HEK293T (cell line): ENCODE results near the gene UQCRFS1.

Experiments used
- CTCF ChIA-PET: fragments of 350-600 bp; formaldehyde crosslinking; extraction: SDS; loops from one replicate; lab custom pipeline; 2021; ENCODE audit warnings: antibody characterized with exemption, inconsistent platforms; lab: Yijun Ruan, JAX
- POLR2A ChIA-PET: fragments of 350-600 bp; formaldehyde crosslinking; extraction: SDS; loops from one replicate; lab custom pipeline; 2020; ENCODE audit warnings: antibody characterized with exemption, inconsistent platforms; lab: Yijun Ruan, JAX
- DNase-seq: peaks from one replicate; pipeline ENCODE4 v3.0.0; 2012; ENCODE audit warnings: mixed read lengths; ENCODE audit errors: extremely low spot score
- ARNT ChIP-seq: fragments of 450-650 bp; IDR thresholded peaks from 2 replicates; pipeline ENCODE4 v1.6.1; 2017; ENCODE audit warnings: mild to moderate bottlenecking
- BHLHE40 ChIP-seq: fragments of 450-650 bp; IDR thresholded peaks from 2 replicates; pipeline ENCODE4 v1.6.1; 2016; ENCODE audit warnings: mild to moderate bottlenecking, moderate library complexity, borderline replicate concordance
- CTBP1 ChIP-seq: fragments of 450-650 bp; IDR thresholded peaks from 2 replicates; pipeline ENCODE4 v1.6.1; 2016; ENCODE audit warnings: borderline replicate concordance
- ELF4 ChIP-seq: fragments of 450-650 bp; IDR thresholded peaks from 2 replicates; pipeline ENCODE4 v1.6.1; 2017; ENCODE audit warnings: antibody characterized with exemption
- FOXA1 ChIP-seq: fragments of 450-650 bp; IDR thresholded peaks from 2 replicates; pipeline ENCODE4 v1.6.1; 2016; ENCODE audit warnings: mild to moderate bottlenecking
- FOXK2 ChIP-seq: fragments of 450-650 bp; IDR thresholded peaks from 2 replicates; pipeline ENCODE4 v1.6.1; 2016; ENCODE audit warnings: mild to moderate bottlenecking
- FOXM1 ChIP-seq: fragments of 450-650 bp; IDR thresholded peaks from 2 replicates; pipeline ENCODE4 v1.6.1; 2017; ENCODE audit warnings: mild to moderate bottlenecking, borderline replicate concordance
- HDGF ChIP-seq: fragments of 450-650 bp; IDR thresholded peaks from 2 replicates; pipeline ENCODE4 v1.6.1; 2017; ENCODE audit warnings: antibody characterized with exemption, borderline replicate concordance
- L3MBTL2 ChIP-seq: fragments of 450-650 bp; conservative IDR thresholded peaks from 2 replicates; pipeline ENCODE4 v1.6.1; 2016; ENCODE audit warnings: mild to moderate bottlenecking
- LEF1 ChIP-seq: fragments of 450-650 bp; IDR thresholded peaks from 2 replicates; pipeline ENCODE4 v1.6.1; 2017; ENCODE audit warnings: mild to moderate bottlenecking, borderline replicate concordance
- NFRKB ChIP-seq: fragments of 450-650 bp; IDR thresholded peaks from 2 replicates; pipeline ENCODE4 v1.6.1; 2016; ENCODE audit warnings: mild to moderate bottlenecking, moderate library complexity
- PKNOX1 ChIP-seq: fragments of 450-650 bp; IDR thresholded peaks from 2 replicates; pipeline ENCODE4 v1.6.1; 2016
- SP1 ChIP-seq: fragments of 450-650 bp; IDR thresholded peaks from 2 replicates; pipeline ENCODE4 v1.6.1; 2017
- SUZ12 ChIP-seq: fragments of 450-650 bp; IDR thresholded peaks from 2 replicates; pipeline ENCODE4 v1.6.1; 2016; ENCODE audit warnings: mild to moderate bottlenecking
- TARDBP ChIP-seq: fragments of 450-650 bp; IDR thresholded peaks from 2 replicates; pipeline ENCODE4 v1.6.1; 2016
- ZNF384 ChIP-seq: fragments of 450-650 bp; IDR thresholded peaks from 2 replicates; pipeline ENCODE4 v1.6.1; 2016

Gene UQCRFS1

GRCh38 chr19:29206453-29206852 lies 6.5 kb downstream of the UQCRFS1 start:
- ChIA-PET POLR2A (no interaction called here), CTCF (no interaction called here)
- TF ChIP-seq SUZ12 = no peak
- no peak for TF ChIP-seq L3MBTL2
- TF ChIP-seq CTBP1 = no peak
- TF ChIP-seq ELF4 = no peak
- TF ChIP-seq HDGF = no peak
- TF ChIP-seq FOXK2 = no peak
- no peak for TF ChIP-seq FOXA1
- no peak for TF ChIP-seq FOXM1
- TF ChIP-seq PKNOX1 = no peak
- no peak for TF ChIP-seq ARNT
- no peak for TF ChIP-seq SP1
- TF ChIP-seq TARDBP = no peak
- TF ChIP-seq LEF1 = no peak
- no peak for TF ChIP-seq BHLHE40
- TF ChIP-seq NFRKB = no peak
- no peak for TF ChIP-seq ZNF384
- no peak for DNase-seq

DNA sequence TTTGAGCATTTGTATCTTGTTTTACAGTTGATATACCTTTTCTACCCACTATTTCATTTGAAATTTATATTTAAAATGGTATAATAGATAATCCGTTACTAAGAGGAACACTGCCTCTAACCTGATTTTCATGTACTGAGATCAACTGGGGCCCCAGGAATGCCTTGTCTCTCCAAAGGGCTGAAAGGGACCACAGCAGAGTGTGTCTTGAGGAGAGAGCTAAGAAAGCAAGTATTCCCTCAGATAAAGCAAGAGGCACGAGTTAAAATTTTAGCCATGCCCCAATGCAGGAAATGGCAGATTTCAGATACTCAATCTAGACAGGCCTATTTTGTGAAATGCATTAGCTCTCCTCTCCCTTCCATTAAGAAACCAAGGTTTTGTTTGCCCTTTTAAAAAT lies 10.7 kb downstream of the UQCRFS1 start:
- ChIA-PET POLR2A (no interaction called here), CTCF (no interaction called here)
- DNase-seq = no peak
- TF ChIP-seq FOXM1 (no peak), FOXK2 (no peak), ELF4 (no peak), TARDBP (no peak), ARNT (no peak), NFRKB (no peak), L3MBTL2 (no peak), FOXA1 (no peak)

DNA sequence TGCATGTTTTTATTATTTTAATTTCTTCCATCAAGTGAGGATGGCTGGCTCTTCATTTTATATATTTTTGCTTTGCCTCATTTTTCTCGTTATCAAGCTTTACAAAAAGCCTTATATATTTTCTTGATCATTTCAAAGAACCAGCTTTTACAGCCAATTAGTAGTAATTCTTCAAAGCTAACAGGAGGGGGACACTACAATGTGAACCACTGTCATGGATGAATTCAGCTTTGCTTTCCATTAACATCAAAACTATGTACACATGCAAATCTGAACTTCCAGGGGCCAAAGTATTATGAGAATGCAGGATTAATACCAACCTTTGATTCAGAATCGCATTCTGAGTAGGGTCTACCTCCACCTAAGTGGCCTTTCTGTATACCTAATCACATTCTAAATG lies 11.1 kb downstream of the UQCRFS1 start:
- no peak for DNase-seq
- TF ChIP-seq SUZ12 (no peak), ZNF384 (no peak), CTBP1 (no peak), L3MBTL2 (no peak), LEF1 (no peak), FOXM1 (no peak), TARDBP (no peak), NFRKB (no peak), BHLHE40 (no peak), ELF4 (no peak), PKNOX1 (no peak), FOXK2 (no peak), ARNT (no peak), SP1 (no peak), HDGF (no peak), FOXA1 (no peak)
- POLR2A ChIA-PET = no interaction called here
- CTCF ChIA-PET = no interaction called here

GRCh38 chr19:29194658-29195057 lies 18.3 kb downstream of the UQCRFS1 start:
- ChIA-PET CTCF (no interaction called here), POLR2A (no interaction called here)
- no peak for TF ChIP-seq FOXA1
- no peak for TF ChIP-seq ARNT
- TF ChIP-seq SUZ12 = no peak
- no peak for TF ChIP-seq SP1
- TF ChIP-seq L3MBTL2 = no peak
- no peak for TF ChIP-seq TARDBP
- TF ChIP-seq HDGF = no peak
- TF ChIP-seq CTBP1 = no peak
- TF ChIP-seq NFRKB = no peak
- TF ChIP-seq FOXK2 = no peak
- TF ChIP-seq ZNF384 = no peak
- DNase-seq = no peak

DNA sequence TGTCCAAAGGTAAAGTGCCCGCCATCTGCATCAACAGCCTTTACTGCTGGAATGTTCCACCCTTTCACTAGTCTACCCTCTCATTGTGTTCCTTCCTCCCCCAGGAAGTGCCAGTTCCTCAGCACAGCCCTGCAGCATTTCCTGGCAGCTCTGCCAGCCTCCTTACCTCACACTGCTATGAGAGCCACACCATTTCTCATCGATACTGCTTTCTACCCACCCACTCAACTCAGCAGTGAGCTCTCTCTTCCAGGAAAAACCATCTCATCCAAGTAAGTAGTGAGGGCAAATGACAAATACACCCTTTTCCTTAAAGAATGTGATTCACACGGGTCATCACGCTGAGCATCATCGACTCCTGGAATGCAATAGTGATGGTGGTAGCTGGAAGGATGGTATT lies 19.8 kb downstream of the UQCRFS1 start:
- POLR2A ChIA-PET = no interaction called here
- CTCF ChIA-PET = no interaction called here
- TF ChIP-seq FOXM1 (no peak), BHLHE40 (no peak), SP1 (no peak)
- DNase-seq = no peak

- no peak for DNase-seq
- ChIA-PET CTCF (no interaction called here), POLR2A (no interaction called here)
- TF ChIP-seq ZNF384 = no peak
- TF ChIP-seq FOXA1 = no peak
- TF ChIP-seq HDGF = no peak
These were observed 21.9 kb downstream of the UQCRFS1 start for GRCh38 chr19:29191005-29191404.

DNA sequence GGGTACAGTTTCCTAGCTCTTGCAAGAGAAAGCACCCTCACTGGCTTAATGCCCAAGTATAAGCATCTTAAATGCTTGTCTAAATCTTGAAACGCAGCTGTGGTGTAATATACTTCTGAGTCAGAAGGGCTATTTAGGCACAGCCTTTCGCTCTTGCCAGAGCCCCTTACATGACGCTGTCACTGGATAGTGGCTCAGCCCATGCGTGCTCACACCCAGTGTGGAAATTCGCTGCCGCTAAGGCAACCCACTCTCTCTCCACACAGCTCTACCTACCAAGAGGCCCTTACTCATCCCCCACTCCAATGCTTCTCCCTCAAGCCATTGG lies 24.0 kb downstream of the UQCRFS1 start:
- no peak for DNase-seq
- CTCF ChIA-PET = no interaction called here
- no peak for TF ChIP-seq NFRKB
- TF ChIP-seq PKNOX1 = no peak
- TF ChIP-seq BHLHE40 = no peak
- TF ChIP-seq TARDBP = no peak
- TF ChIP-seq FOXM1 = no peak
- TF ChIP-seq FOXK2 = no peak
- no peak for TF ChIP-seq CTBP1
- no peak for TF ChIP-seq ARNT
- no peak for TF ChIP-seq ELF4
- TF ChIP-seq FOXA1 = no peak
- TF ChIP-seq LEF1 = no peak
- no peak for TF ChIP-seq SP1
- no peak for TF ChIP-seq ZNF384
- no peak for TF ChIP-seq HDGF
- TF ChIP-seq L3MBTL2 = no peak
- TF ChIP-seq SUZ12 = no peak
- POLR2A ChIA-PET = no interaction called here
